Astrocyte of the cerebellum (primary cell): ENCODE results near the gene HOXC9.

Experiments used
- DNase-seq: peaks from one replicate; pipeline ENCODE4 v3.0.0-alpha.2; 2011; ENCODE audit warnings: low read depth
- H3K4me3 ChIP-seq: 2 replicates; pipeline ENCODE4 v1.5.1; 2011; ENCODE audit warnings: mild to moderate bottlenecking, low read depth, low read length, moderate library complexity
- CTCF ChIP-seq: IDR thresholded peaks from 2 replicates; pipeline ENCODE4 v1.5.1; 2012; ENCODE audit warnings: low read length, low read depth, moderate library complexity, mild to moderate bottlenecking; ENCODE audit errors: missing control alignments
- in situ Hi-C: cut with HindIII; loops from 2 replicates; pipeline ENCODE4 v1.10.0; 2017; ENCODE audit warnings: low sequenced_read_pairs

The HOXC9 gene

GRCh38 chr12:53963005-53963404, 37.0 kb upstream of the HOXC9 start:
- DNase-seq: no peak
- TF ChIP-seq CTCF: no peak
- no peak overlapping the region for H3K4me3 ChIP-seq
- in situ Hi-C loops: no loop called here

GRCh38 chr12:53963434-53964314, 36.3 kb upstream of the HOXC9 start:
- no peak for DNase-seq
- no peak overlapping the region for H3K4me3 ChIP-seq
- in situ Hi-C loops: no loop called here
- TF ChIP-seq CTCF: no peak

DNA sequence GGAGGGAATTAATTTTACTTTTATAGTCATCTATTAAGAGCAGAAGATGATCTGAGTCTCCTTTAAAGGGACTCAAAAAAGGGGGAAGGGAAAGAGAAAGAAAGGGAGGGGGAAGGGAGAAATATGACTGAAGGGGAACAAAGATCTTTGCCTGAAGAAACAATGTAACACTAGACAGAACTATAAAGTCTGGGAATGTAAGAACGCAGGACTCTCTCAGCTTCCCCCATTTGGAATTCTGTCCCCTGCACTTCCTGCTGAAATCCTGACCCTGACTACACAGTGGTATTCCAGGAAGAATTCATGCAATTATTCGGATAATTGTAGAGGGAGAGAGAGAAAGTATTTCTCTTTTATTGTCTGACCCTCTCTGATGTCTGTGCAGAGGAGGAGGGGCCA, 35.6 kb upstream of the HOXC9 start:
- no peak overlapping the region for H3K4me3 ChIP-seq
- TF ChIP-seq CTCF: no peak
- DNase-seq: no peak
- in situ Hi-C loops: no loop called here

- no peak overlapping the region for H3K4me3 ChIP-seq
- in situ Hi-C loops: no loop called here
- no peak for TF ChIP-seq CTCF
- DNase-seq: no peak
Measured at GRCh38 chr12:53965281-53966084, 34.5 kb upstream of the HOXC9 start.

DNA sequence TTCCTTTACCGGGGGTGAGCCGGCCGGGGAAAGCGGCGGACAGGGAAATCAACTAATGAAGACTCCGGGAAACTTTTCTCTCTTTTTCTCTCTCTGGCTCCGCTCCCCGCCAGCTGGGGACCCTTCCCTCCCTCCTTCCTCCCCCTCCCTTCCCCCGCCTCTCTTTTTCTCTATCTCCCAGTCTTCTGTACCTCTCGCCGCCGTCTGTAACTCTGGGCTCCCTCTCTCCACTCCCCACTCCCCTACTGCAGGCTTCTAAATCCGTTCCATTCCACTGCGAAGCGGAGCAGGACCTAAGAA, 33.9 kb upstream of the HOXC9 start:
- TF ChIP-seq CTCF: no peak
- H3K4me3 ChIP-seq: no peak overlapping the region
- no peak for DNase-seq
- in situ Hi-C loops: no loop called here

DNA sequence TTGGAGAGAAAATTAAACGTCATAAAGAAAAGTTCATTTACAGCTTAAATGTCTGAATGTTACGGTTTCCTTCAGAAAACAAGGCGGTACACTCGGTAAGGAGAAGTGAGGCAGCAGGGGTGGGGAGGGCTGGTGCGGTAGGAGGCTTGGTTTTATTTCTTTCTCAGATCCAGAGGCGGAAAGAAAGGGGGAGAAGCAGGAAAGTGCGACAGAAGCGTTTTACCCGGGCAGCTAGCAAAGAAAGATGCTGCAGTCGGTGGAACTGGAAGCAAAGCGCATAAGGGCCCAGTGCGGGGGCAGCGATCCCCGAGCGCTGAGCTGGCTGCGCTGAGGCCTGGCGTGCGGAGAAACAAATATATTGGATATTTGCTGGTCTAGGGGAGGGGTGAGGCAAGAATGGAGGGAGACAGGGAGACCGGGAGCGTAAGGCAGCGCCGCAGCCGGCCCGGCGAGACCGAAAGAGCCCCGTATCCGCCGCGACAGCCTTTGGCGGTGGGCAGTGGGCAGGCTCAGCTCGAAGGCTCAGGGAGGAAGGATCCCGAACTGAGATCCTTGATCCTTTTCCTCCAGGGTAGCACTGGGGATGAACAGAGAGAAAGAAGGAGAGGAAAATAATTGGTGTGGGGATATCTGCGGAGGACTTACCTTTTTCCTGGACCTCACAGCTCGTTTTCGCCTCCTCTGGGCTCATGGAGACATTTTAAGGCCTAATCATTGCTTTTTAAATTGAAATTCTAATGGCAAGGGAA, 33.4 kb upstream of the HOXC9 start:
- in situ Hi-C loops: no loop called here
- no peak for DNase-seq
- no peak for TF ChIP-seq CTCF
- H3K4me3 ChIP-seq: no peak overlapping the region
